ENCODE data around the gene RCAN2.
A peak's percentile ranks its signal among the peaks of the same experiment; 100 is the strongest.

Gene RCAN2

GRCh38 chr6:46491628-46492547 is 639 bp upstream of the RCAN2 start:
- DNase-seq = peak in 1 of 2 donors; percentile 7

DNA sequence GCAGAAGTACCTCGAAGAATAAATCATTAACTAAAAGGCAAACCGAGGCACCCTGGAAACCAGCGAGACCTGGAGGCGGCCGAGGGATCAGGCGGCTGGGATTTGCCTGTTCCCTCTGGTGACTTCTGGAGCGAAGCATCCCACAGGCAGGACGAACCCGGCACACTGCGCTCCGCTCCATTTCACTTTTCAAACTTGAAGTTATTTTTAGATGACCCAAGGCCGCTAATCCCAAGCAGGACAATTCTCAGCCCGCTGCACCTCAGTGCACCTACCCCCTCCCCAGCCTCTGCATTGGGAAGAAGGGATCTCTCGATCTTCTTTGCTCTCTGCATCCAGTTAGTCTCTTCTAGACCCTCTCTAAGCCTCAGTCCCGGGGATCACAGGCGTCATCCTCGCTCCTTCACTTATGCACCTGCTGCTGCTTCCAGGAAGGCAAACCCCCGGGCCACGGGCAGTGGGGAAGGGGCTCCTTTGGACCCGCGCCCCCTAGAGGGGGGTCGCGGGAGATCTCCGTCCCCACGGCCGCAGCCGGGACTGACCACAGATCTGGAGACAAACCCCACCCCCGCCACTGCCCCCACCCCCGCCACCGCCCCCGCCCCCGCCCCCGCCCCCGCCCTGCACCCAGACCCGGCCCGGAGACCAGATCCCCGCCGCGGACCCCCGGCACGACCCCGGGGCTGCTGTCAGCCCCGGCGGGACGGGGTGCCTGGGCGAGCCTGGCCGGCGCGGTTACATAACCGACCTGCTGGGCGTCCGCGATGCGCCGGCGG is 636 bp downstream of the RCAN2 start:
- no peak for DNase-seq

DNA sequence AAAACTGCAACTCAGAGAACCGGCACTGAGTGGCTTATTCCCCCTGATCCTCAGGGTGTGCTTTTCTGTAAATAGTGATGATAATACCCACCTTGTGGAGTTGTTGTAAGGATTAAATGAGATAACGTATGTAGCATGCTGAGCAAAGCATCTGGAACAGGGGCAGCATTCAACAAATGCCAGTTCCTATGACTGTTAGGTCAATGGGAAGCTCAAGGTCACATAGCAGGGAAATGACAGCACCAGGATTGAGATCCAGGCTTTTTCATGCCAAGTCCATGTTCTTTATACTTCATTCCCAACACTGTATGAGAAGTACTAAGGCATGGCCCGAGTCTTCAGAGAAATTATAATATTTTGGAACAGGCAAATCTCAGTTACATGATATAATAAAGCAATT is 5.1 kb downstream of the RCAN2 start:
- DNase-seq = no peak

DNA sequence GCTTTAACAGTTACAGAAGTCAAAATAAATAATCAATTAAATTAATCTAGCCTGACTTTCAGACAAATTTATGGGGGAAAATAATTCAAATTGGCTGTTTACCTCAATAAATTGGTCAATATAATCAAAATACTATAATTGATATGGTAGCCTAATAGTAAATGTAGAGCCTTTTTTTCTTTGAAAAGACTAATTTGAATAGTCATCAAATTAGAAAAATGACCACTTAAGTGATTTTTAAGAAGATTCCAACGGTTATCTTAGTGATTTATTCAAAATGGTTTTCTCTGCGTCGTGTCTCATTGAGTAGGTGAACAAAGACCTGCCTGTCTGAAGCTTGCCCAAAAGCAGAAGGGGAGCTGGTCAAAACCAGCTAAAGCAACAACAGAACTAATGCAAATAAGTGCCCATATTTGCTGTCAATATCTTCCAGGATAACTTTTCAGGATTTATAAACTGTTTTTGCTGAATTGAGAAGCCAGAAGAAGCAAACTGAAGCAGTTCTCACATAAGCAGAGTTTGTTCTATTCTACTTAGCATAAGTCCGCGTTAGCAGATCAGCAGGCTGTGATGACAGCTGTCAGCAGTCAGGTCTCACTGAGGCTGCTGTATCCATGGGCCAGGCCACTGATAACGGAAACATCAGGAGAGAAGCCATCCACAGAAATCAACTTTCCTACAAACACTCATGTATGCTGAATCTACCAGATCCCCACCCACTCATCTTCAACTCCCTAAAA is 7.0 kb downstream of the RCAN2 start:
- no peak for DNase-seq

DNA sequence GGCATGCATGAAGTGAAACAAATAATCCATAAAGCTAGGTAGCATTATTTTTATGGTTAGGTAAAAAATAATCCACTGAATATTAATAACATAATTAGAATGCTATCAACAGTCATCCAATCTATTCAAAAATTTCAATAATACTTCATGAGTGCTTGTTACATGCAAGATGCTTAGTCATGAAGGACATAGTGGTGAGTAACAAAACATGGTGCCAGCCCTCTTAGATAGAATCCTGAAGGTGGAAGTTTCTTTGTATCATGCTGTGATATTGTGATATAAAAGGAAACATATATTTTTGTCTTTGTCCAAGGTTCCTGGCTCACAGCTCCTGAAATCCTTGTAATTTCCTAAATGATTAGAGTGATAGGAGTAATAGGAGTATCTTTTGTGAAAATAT is 14.9 kb downstream of the RCAN2 start:
- no peak for DNase-seq

DNA sequence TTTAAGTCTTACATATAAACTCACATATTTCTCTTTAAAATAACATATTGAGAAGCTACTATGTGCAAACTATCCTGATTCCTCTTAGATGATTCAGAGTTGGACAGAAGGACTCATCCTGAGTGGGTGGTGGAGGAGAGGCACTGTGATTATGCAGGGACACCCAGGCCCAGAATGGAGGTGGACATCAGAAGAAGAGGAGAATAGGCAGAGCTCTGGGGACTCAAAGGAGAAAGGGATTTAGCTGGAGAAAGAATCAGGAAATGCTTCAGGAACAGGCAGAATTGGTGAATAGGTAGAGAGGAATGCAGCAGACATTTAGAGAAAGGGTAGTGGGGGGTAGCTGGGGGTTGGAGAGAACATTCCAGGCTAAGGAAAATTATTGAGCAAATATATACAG is 17.4 kb downstream of the RCAN2 start:
- DNase-seq = no peak

DNA sequence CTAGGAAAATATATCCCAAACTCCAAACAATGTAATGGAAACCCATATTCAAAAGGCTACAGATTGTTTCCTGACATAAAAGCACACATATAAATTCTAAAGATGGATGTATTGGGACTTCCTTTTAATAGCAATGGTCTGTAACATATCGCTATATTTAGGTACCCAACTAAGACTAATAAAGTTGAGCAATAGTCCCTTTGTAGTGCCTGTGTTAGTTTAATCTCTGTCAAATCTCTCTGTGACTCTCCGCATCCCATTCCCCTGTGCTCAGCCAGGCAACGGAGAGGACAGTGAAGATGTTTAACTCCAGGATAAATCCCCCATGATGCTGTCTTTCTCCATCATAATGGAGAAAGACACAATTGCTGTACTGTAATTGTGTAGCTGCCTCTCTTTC is 19.0 kb downstream of the RCAN2 start:
- no peak for DNase-seq

- DNase-seq = no peak
Observed at GRCh38 chr6:46469021-46469420, 22.2 kb downstream of the RCAN2 start.

DNA sequence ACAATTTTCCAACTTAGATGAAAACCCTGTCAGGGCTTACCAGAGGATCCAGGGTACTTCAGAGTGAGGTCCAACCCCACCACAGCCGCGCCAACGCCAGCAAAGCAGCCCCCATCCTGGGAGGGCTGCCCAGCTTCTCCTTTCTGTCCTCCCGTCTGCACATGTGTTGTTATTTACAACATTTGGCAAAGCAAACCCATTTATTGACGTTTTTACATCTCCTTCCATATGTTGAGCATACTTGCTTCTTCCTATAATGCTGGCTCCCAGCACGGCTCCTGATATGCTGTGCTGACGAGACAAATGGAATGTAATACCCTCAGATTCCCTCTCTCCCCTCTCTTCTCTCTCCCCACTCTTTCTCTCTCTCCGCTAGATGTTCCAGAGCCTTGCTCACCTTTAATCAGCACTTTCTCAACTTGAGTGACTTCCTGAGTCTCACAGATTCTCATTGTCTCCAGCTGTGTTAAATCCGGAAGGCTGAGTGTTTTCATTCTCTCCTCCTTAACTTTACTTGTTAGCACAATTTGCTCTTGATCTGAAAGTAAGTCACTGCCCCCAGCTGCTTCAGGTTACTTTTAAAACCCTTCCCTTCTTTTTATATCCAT is 22.7 kb downstream of the RCAN2 start:
- DNase-seq = no peak

DNA sequence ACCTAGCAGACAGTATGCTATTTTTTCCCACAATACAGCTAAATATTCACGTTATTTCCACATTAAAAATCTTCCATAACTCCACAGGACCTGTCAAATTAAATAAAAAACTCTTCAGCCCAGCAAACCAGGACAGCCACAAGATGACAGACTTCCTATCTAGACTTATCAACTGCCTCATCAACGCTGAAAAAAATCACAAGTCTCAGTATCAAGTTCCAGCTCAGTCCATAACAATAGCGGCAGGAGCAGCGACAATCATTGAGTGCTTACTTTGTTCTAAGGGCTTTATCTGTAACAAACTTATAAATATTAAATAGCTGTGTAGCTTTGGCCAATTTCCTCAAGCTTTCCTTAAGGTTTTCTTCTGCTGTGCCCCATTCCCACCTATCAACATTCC is 24.7 kb downstream of the RCAN2 start:
- no peak for DNase-seq

DNA sequence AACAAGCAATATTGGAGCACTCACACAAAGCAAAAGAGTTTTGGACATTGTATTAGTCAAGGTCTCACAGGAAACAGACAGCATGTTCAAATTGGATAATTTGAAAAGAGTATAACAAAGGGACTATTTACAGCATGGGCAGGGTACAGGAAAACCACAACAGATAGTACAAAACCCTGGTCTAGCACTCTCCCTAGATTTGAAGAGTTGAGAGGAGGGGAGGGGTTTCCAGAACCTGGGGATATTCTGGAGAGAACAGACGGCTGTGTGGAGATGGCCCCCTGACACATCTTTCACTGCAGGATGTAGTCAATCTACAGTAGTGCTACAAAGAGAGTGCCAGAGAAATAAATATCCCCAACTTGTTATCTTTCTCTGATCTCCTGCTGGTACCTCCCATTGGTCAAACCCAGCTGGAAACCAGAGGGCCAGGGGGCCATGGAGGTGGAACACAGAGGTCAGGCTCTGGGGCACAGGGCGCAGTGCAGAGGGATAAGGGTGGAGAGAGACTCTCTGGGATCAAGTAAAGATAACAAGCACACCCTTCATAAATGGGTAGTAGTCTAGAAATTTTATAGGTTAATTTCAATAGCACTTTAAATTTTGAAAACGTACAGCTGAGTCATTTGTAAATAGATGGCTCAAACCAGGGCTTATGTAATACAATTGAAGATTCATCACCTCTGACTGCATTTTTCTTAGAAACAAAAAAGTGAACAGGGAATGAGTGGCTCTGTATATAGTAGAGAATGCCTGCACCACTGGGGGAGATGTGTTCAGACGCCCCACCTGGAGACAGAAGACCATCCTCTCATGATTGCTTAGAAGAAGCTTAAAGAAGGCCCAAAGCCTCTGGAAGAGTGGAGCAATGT is 25.7 kb downstream of the RCAN2 start:
- DNase-seq = no peak

DNA sequence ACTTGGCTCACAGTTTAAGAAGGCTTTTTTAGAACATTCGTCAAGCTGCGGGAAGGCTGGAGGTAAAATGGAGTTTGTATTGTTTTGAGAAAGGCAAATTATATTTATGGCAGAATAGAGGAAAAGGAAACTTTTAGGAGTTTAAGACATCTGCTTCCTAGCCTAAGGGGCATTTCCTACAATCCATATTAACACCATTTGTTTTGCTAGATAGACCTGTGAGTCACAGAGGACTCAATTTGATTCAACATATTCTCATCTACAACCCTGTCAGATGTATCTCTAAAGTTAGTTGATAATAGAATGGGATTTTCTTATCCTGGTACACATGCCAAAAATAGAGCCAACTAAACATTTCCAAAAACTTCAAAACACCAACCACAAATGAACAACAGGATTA is 35.0 kb downstream of the RCAN2 start:
- no peak for DNase-seq

GRCh38 chr6:46454691-46455090 is 36.6 kb downstream of the RCAN2 start:
- DNase-seq = no peak

DNA sequence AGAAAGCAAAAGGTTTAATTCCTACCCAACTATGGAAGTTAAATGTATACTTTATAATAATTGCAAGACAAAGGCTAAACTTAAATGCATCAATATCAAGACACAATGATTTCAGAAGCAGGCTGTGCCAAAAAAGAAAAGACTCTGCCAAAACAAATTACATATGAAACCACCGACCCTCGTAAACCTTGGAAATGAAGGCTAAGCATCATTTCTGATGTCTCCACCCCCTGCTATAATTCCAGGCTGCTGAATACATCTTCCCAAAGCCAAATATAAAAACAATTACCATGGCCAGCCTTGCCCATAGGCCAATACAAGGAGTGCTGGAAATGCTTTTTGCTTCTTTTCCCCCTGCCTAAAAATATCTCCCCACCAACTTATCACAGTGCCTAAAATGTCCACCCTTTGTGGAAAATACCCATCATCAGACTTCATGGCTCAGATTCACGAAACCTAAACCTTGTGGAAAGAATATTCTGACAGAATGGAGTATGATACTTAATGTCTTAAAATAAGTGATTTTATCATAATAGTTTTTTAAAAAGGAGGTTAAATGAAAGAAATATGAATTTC is 37.4 kb downstream of the RCAN2 start:
- no peak for DNase-seq

- no peak for DNase-seq
Observed at GRCh38 chr6:46453216-46453615, 38.0 kb downstream of the RCAN2 start.

DNA sequence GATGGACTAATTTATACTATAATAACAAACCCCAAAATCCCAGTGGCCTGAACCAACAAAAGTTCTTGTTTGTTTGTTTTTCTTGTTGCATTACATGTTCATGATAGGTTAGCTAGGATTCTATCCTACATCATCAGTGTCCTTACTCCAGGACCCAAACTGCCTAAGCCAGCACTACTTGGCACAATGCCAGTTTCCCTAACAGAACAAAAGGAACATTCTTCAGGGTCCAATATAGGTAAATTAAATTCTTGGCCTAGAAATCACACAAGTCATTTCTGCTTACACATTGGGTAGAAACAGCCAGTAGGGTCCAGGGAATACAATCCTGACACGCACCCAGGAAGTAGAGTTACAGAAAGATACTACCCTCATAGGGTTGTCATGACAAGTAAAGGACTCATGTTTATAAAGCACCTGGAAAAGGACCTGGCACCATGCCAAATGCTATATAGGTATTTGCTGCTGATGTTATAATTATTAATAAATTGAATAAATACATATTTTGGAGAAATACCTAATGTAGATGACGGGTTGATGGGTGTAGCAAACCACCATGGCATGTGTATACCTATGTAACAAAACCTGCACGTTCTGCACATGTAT is 38.8 kb downstream of the RCAN2 start:
- DNase-seq = no peak

DNA sequence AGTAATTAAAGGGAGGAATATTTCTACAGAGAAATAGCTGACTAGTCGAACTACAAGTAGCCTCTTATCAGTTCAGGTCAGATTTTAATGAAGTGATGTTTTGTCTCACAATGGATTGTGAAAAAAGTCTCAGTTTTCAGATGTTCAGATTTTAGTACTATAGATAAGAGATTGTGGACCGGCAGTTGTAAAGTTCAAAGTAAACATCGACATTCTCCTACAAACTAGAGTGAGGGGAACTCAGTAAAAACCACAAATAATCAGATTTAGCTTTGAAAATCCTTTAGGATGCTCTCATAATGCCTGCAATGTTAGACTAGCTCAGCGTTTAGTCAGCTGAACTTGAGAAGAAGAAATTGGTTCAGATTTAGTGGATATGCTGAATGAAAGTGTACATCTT is 39.9 kb downstream of the RCAN2 start:
- no peak for DNase-seq

GRCh38 chr6:46444772-46445454 is 46.3 kb downstream of the RCAN2 start:
- DNase-seq = no peak

DNA sequence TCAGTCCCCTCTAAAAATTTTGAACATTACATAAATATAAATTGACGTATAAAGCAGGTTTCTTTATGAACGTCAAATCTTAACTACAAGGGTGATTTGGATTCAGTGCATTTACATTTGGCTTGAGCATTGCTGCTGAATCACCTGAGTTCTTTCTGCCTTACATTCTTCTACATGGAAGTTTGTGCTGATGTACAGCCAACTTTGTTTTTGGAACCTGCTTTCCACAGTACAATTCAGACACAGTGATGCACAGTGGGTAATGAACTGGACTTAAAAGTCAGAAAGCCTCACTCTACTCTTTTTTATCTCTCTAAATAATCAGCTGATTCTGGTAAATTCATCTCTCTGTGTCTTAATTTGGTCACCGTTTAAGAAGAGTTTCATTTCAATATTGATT is 47.6 kb downstream of the RCAN2 start:
- DNase-seq = no peak

- no peak for DNase-seq
Observed at GRCh38 chr6:46440641-46441040, 50.6 kb downstream of the RCAN2 start.

Measured in inflammatory macrophage (primary cell).